NT2/D1 (cell line): ENCODE measurements around the gene SLC15A3.

Experiments used
- YY1 ChIP-seq: IDR thresholded peaks from 2 replicates; pipeline ENCODE4 v1.6.1; 2011; ENCODE audit not compliant: insufficient read length, insufficient read depth
- ZNF274 ChIP-seq: IDR thresholded peaks from 2 replicates; pipeline ENCODE4 v1.6.1; 2011; ENCODE audit warnings: mild to moderate bottlenecking, low read depth, low read length

GRCh38 chr11:60890696-60891095 lies 61.3 kb downstream of the SLC15A3 start:
- TF ChIP-seq YY1 (no peak), ZNF274 (no peak)
